ENCODE data around the gene EDA.
"Not testable (repeated sequence)": the region's sequence is repeated elsewhere in the genome, so short reads cannot be mapped to it uniquely, and the experiment has no call there.

Gene EDA

GRCh38 chrX:69746051-69746450, 130.1 kb downstream of the EDA start:
- DNase-seq (ENCODE audit: low spot score) = no peak

GRCh38 chrX:69748055-69748454, 132.1 kb downstream of the EDA start:
- DNase-seq (ENCODE audit: low spot score) = no peak

DNA sequence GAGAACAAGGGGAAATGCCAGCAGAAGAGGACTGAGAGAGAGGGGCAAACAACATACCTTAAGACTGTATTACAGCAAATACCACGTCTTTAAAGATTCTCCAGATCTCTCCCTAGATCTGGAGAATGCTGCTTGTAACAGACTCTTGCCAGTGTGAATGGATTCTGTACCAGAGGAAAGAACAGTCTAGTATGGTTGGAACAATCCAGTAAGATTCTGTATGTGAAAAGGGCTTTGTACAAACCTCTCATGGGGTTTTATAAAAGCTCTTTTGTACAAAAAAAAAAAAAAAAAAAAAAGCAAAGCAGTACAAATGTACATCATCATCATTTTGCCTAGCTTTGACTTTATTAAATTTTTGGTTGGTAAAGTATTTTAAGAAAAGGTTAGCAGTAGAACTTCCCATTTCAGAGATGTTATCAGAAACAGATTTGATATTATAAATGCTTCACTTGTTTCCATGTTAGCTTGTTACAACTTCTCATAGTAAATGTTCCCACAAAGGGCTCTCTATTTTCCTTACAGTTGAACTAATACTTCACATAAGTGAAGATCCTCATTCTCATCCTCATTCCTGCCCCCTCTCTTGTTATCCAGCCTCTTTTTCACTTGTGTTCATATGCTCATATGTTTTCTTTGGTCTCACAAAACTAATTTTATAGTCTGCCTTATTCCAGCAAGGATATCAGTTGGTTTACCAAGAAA, 144.2 kb downstream of the EDA start:
- DNase-seq (ENCODE audit: low spot score) = no peak

- no peak for DNase-seq (ENCODE audit: low spot score)
Observed at GRCh38 chrX:69761633-69762032, 145.7 kb downstream of the EDA start.

DNA sequence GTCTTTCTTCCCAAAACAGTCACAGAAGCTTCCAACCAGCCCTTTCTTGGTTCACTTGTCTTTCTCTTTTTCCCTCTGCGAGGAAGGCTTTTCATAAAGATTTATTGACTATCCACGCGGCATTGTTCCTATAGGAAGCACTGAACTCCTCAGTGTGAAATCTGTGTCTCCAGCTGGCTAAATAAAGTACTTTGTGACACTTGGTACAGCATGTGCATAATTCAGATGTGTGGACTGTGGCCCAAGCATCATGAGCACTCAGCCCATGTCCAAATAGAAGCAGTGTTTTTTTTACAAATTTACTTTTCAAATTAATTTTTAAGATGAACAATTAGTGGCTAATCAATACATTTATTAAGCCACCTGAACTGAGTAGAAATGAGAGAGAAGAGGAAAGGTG, 146.4 kb downstream of the EDA start:
- DNase-seq (ENCODE audit: low spot score) = no peak

DNA sequence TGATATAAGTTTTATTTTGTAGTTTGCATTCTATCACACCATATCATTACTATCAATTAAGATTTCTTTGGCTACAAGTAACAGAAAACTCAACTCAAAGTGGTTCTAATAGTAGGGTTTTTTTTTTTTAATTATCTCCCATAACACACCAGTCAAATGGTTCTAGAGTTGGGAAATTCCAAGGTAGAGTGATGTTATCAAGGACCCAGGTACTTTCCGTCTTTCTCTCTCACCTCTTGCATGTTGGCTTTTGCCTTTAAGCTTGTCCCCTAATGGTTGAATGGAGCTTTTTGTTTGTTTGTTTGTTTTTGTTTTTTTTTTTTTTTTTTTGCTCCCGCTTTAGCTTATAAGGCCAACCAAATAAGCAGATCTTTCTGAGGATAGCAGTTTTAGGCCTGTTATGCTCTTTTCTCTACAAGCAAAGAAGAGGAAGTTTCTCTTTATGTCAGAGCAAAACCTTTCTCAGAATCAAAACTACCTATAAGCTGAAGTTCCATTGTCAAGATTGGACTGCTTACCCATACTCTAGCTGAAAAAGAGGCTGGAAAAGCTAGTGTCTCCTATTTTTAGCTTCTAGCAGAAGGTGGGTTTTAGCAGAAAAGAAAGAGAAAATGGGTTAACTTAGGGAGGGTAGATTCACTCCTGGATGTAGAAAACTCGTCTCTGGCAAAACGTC, 177.5 kb downstream of the EDA start:
- DNase-seq (ENCODE audit: low spot score) = no peak

DNA sequence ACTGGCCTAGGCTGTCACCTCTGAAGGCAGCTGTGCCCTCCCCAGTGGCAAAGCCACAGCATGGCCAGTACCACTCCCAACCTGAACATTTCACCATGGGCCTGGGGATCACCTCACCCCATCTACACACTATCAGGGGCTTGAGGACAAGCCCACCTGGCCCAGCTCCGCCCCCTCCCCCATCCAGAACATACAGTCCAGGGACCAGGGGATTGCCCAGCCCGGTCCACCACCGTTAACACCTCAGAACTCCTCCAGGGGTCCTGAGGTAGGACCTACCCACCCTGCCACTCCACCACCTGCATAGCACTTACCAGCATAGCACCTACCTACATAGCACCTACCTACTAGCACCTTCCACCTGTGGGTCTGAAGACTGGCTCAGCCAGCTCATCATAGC, 179.8 kb downstream of the EDA start:
- DNase-seq (ENCODE audit: low spot score) = no peak

DNA sequence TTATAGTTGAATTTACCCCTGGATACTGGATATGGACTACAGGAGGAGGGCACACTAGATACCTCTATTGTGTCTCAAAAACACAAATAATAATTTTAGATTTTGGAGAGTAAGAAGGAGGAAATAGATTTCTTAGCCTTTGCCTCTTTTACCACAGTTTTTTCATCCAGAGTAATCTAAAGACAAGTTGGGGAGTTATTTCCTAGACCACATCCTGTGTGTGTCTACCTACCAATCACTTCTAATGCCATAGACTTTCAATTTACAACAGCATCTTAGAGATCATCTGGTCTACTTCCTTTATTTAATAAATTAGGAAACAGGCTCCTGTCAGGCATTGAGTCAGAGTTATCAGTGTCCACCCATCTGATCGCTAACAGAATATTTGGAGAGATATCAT, 191.5 kb downstream of the EDA start:
- no peak for DNase-seq (ENCODE audit: low spot score)

- no peak for DNase-seq (ENCODE audit: low spot score)
Observed at GRCh38 chrX:69808375-69808774, 192.5 kb downstream of the EDA start.

DNA sequence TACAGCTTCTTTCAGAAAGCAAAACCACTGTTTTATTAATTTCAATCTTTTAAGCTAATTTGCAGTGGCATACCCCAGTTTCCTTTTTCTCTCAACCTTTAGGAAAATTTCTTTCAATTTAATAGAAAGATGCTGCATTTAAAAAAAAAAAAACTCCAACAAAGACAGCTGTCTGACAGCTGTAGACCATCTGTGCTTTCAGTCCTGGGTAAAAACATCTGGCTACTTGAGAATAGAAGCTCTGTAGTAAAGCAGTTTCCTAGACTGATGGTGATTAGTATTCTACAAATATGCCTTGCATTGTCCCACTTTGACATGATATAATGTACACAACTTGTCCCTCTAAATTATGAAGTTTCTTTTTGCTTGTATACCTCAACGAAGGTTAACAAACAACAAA, 197.8 kb downstream of the EDA start:
- no peak for DNase-seq (ENCODE audit: low spot score)

DNA sequence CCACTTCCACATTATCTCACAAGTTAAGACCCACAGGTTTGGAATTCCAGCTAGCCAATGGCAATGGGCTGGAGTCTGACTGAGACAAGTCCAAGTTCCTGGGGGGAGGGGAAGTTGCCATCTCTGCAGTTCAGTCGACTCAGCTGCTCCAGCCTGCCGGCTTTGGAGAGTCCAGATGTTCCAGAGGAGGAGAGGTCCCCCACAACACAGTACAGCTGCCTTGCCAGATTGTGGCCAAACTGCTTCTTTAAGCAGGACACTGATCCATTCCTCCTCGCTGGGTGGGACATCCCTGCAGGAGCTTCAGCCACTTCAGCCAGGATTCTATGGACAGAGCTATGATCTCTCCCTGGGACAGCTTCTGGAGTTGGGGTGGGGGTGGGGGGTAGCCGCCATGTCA, 199.2 kb downstream of the EDA start:
- DNase-seq (ENCODE audit: low spot score) = no peak

GRCh38 chrX:69815519-69815918, 199.6 kb downstream of the EDA start:
- no peak for DNase-seq (ENCODE audit: low spot score)

DNA sequence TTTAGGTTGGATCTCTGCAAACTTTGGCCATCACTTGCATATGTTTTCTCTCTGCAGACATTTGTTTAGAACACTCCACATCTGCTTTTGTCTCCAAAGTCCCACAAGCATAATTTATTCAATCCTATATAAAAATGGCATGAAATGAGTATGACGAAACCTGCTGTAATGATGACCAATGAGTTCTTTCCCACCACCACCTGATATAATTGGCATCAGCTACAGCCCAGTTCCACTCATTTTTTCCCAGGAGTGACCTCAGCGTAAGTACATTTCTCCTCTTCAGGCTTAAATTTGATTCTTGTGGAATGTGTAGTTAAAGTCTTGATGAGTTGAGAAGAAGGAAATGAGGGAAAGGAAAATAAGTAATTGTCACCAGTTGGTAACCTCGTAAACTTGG, 228.7 kb downstream of the EDA start:
- no peak for DNase-seq (ENCODE audit: low spot score)

DNA sequence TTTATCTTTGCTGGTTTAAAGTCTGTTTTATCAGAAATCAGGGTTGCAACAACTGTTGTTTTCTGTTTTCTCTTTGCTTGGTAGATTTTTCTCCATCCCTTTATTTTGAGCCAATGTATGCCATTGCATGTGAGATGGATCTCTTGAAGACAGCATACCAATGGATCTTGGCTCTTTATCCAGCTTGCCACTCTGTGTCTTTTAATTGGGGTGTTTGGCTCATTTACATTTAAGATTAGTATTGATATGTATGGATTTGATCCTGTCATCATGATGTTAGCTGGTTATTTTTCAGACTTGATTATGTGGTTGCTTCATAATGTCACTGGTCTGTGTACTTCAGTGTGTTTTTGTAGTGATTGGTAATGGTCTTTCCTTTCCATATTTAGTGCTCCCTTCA, 244.1 kb downstream of the EDA start:
- not testable (repeated sequence) for DNase-seq (ENCODE audit: low spot score)

DNA sequence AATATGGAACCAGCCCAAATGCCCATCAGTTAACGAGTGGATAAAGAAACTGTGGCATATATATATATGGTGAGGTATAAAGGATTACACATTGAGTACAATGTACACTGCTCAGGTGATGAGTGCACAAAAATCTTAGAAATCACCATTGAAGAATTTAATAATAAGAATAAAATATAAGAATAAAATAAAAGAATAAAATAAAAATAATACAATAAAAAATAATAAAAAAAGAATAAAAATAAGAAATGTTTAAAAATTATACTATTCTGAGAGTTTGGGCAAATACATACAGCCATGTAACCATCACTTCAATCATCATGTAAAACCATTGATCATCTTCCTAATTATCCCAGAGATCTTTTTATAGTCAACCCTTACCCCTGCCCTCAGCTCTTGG, 260.3 kb downstream of the EDA start:
- no peak for DNase-seq (ENCODE audit: low spot score)

- DNase-seq (ENCODE audit: low spot score) = no peak
Observed at GRCh38 chrX:69884210-69884609, 268.3 kb downstream of the EDA start.

DNA sequence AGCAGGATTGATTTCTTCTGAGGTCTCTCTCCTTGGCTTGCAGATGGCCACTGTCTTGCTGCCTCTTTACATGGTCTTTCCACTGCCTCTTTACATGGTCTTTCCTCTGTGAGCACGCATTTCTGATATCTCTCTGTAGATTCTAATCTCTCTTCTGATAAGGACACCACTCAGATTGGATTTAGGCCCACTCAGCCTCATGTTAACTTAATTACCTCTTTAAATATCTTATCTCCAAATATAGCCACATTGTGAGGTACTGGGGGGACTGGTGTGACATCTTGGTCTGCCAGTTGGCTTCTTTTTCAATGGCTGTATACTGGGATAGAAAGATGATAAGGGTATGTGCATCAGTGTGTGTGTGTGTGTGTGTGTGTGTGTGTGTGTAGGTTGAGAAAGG, 280.1 kb downstream of the EDA start:
- DNase-seq (ENCODE audit: low spot score) = no peak

DNA sequence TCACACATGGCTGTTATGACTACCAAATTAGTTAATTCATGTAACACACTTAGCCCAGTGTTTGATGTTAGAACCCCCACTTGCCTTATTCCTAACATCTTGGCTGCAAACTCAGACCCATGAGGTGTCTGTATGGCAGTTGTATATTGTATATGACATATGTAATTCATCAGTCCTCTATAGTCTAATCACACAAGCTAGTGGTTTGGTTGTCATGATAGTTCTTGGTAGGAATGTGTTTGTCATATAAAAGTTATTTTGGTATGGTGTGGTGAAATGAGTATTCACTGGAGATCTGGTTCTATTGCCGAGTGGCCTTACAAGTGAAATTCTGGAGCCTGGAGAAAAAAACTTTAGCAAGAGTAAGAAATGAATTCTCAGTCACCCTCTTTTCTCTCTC, 284.6 kb downstream of the EDA start:
- DNase-seq (ENCODE audit: low spot score) = no peak

GRCh38 chrX:69906447-69906846, 290.5 kb downstream of the EDA start:
- no peak for DNase-seq (ENCODE audit: low spot score)

GRCh38 chrX:69914781-69915180, 298.9 kb downstream of the EDA start:
- no peak for DNase-seq (ENCODE audit: low spot score)

DNA sequence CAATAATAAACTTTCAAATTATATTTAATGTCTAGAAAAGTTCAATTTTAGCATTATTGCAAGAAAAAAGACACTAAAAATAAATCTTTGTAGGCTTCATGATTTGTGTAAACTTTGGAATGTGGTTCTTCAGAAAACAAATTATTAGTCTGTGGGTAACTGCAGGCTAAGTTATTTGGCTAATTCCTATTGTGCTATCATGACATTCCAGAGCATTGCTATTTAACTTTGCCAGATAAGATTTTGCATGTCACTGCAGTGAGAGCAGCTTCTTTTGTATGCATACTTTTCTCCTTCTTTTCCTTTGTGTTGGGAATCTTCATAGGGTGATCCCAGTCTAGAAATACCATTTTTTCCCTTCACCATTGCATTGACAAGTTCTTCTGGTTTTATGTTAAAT, 303.8 kb downstream of the EDA start:
- no peak for DNase-seq (ENCODE audit: low spot score)

- DNase-seq (ENCODE audit: low spot score) = no peak
Observed at GRCh38 chrX:69932323-69932722, 316.4 kb downstream of the EDA start.

GRCh38 chrX:69948276-69948797, 332.4 kb downstream of the EDA start:
- DNase-seq (ENCODE audit: low spot score) = no peak

DNA sequence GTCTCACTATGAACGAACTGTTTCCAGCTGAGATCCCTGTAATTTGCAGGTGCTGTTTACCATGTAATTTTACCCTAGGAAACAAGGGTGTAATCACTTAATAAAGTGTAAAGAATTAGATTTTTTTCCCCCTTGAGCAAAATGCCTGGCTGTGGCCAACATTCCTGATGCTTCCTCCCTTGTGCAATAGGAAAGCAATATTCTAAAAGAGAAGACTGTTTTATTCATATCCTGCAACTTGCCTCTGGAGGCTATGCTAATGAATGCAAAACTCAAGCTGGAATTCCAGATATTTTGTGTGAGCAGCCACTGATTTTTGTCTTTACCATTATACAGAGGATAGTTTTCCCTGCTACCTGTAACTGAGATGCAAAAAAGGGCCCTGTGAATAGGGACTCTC, 335.8 kb downstream of the EDA start:
- DNase-seq (ENCODE audit: low spot score) = no peak
